GM18870 (cell line): Measurements from ENCODE around the gene CYP8B1.

Source experiments
- ATAC-seq: cut with Tn5 transposase; IDR thresholded peaks from one replicate; pipeline ENCODE4 v1.9.1; 2021; ENCODE audit warnings: moderate library complexity; ENCODE audit not compliant: unreplicated experiment

Gene CYP8B1

GRCh38 chr3:42853739-42854302 is 21.9 kb downstream of the CYP8B1 start:
- ATAC-seq = no peak

- no peak for ATAC-seq
Observed at GRCh38 chr3:42853056-42853455, 22.6 kb downstream of the CYP8B1 start.

- ATAC-seq = no peak
Observed at GRCh38 chr3:42852441-42852840, 23.2 kb downstream of the CYP8B1 start.

GRCh38 chr3:42851228-42851834 is 24.3 kb downstream of the CYP8B1 start:
- no peak for ATAC-seq

- ATAC-seq = no peak
Observed at GRCh38 chr3:42850263-42850662, 25.4 kb downstream of the CYP8B1 start.

GRCh38 chr3:42849017-42849416 is 26.7 kb downstream of the CYP8B1 start:
- ATAC-seq = no peak

GRCh38 chr3:42847731-42848130 is 27.9 kb downstream of the CYP8B1 start:
- no peak for ATAC-seq

GRCh38 chr3:42846685-42847522 is 28.8 kb downstream of the CYP8B1 start:
- ATAC-seq = no peak

- no peak for ATAC-seq
Observed at GRCh38 chr3:42844815-42845214, 30.9 kb downstream of the CYP8B1 start.

GRCh38 chr3:42844412-42844713 is 31.3 kb downstream of the CYP8B1 start:
- no peak for ATAC-seq

GRCh38 chr3:42843713-42844411 is 31.8 kb downstream of the CYP8B1 start:
- ATAC-seq = no peak

GRCh38 chr3:42841332-42841731 is 34.3 kb downstream of the CYP8B1 start:
- no peak for ATAC-seq

GRCh38 chr3:42839616-42840015 is 36.1 kb downstream of the CYP8B1 start:
- ATAC-seq = peak; percentile 89

GRCh38 chr3:42838571-42838970 is 37.1 kb downstream of the CYP8B1 start:
- ATAC-seq = no peak

GRCh38 chr3:42836150-42837123 is 39.2 kb downstream of the CYP8B1 start:
- ATAC-seq = no peak

- no peak for ATAC-seq
Observed at GRCh38 chr3:42831321-42831713, 44.4 kb downstream of the CYP8B1 start.

- ATAC-seq = no peak
Observed at GRCh38 chr3:42830437-42831320, 45.0 kb downstream of the CYP8B1 start.

GRCh38 chr3:42829628-42830436 is 45.8 kb downstream of the CYP8B1 start:
- no peak for ATAC-seq
